Measurements from ENCODE around the gene PRKAG2.
"Not testable (repeated sequence)": the region's sequence is repeated elsewhere in the genome, so short reads cannot be mapped to it uniquely, and the experiment has no call there.

PRKAG2 gene

DNA sequence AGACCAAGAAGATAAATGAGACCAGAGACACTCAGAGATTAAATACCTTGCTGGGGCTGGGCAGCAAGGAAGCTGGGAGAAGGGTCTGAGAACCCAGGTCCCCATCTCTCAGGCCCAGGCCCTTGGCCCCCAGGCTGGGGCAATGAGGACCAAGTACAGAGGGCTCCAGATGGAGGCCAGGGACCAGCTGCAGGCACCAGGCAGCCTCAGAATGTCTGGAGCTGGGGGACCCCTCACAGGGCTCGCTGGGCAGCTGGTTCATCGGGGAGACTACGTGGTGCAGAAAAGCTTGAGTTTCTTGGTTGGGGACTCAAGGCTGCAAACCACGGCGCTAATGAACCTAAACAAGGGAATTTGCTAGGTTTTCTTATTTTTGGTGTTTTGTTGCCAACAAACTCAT, 75.6 kb downstream of the PRKAG2 start:
- no peak for DNase-seq (ENCODE audit: low read depth in 2 of 2)

DNA sequence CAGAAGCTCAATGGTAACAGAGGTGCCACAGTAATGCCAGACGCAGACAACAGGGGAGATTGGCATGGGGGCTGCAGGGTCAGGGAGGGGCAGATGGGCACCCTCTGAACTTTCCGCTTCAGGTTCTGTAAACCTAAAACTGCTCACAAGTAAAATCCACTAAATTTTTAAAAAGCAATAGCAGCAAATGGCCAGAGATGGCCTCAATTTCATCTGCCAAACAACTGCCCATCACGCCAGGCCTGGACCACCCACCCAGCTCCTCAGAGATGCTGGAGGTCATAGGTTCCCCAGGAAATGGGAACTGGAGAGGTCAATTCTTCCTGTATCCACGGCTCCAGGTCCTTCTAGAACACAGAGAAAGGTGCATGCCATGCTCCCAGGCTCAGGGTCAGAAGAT, 76.1 kb downstream of the PRKAG2 start:
- no peak for DNase-seq (ENCODE audit: low read depth in 2 of 2)

DNA sequence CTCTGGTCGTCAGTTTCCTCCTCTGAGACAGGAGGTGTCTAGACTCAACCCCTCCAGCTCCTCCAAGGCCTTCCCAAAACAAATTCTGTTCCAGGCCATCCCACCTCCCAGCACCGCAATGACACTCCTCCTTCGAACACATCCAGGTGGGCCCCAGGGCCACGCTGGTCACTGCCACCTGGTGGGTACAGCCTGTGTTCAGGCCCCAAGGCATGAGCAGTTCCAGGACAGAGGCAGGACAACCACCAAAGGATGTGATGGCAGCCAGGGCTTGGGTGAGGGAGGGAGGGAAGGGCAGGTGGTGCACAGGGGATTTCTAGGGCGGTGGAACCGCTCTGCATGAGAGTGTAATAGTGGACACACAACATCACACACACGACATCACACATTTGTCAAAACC, 76.5 kb downstream of the PRKAG2 start:
- no peak for DNase-seq (ENCODE audit: low read depth in 2 of 2)

DNA sequence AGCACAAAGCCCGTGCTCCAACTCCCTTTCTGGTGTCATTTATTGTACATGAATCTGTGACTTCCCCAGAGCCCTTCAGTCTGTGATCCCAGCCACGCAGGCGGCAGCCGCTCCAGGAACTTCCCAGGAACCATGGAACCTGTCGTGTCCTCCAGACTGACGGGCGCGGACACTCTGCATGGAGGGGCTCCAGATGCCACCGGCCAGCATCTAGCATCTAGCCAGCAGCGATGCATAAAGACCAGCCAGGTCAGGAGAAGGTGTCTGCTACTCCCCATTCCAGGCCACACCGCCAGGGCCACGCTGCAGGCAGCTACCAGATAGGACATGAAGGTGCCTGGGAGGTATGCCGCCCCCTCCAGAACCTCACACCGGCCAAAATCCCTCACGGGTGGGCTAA, 77.4 kb downstream of the PRKAG2 start:
- no peak for DNase-seq (ENCODE audit: low read depth in 2 of 2)

DNA sequence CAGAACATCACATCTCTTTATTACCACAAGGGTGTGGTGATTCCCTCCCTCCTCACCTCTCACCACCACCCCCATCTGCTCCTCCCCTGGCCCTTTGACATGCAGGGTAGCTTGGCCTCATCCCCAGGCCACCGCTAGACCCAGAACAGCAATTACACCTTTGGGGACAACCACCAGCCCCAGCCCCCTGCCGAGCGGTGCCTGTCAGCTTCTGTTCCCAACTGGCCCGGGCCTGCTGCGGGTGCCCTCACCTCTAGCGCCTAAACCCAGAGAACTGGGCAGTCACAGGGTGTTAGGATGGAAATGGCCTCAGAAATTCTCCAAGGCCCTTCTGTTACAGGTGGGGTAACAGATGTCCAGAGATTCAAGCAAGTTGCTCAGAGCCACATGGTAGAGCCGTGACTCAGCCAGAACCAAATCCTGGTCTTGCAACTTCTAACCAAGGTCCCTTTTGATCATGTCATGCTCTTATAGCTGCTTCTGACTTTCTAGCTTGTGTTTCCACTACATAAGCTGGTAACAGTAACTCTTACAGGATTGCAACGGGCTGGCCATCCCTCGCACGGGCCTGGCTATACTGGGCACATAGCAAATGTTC, 78.0 kb downstream of the PRKAG2 start:
- no peak for DNase-seq (ENCODE audit: low read depth in 2 of 2)

DNA sequence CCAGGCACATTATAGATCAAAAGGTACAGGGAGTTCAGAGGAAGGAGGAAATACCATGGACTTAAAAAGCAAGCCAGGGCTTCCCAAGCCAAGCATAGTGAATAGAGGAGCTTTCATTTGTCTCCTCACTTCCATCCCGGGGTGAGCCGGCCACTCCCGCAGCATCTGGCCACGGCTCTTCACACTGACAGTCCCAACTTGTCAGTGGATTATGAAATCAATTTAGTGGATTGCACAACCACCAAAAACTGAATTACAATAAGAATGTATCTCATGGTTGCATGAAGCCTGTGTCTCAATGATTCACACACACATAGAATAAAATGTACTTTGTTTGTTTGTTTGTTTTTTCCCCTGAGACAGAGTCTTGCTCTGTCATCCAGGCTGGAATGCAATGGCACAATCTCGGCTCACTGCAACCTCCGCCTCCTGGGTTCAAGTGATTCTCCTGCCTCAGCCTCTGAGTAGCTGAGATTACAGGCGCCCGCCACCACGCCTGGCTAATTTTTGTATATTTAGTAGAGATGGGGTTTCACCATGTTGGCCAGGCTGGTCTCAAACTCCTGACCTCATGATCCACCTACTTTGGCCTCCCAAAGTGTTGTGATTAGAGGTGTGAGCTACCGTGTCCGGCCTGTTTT, 79.1 kb downstream of the PRKAG2 start:
- not testable (repeated sequence) for DNase-seq (ENCODE audit: low read depth in 2 of 2)

DNA sequence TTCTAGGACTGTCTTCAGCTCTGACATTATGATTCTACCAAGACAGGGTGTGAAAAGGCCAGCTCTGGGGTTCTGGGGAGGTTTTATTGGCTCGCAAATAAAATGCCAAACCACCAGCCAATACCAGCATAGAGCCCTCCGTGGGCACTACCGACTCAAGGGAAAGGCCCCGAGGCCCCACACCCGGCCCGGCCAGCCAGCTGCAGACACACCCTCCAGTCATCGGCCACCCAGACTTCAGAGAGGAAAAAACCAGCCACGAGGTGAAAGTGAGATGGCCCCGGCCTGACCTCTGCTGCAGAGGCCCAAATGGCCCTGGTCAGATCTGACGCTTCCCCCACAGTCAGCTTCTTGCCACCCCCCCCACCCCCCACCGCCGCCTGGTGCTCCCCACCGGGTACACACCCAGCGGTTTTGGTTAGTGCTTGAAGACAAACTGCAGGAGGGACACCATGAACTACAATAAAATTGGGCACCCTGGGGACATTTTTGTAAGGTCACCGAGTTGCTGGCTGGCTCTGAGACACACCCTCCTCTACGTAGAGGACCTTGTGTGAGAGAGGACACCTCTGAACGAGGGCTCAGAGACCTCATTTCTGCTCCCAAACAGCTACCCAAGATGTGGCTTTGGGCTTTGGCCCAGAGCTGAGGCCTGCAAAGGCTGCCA, 79.9 kb downstream of the PRKAG2 start:
- no peak for DNase-seq (ENCODE audit: low read depth in 2 of 2)

DNA sequence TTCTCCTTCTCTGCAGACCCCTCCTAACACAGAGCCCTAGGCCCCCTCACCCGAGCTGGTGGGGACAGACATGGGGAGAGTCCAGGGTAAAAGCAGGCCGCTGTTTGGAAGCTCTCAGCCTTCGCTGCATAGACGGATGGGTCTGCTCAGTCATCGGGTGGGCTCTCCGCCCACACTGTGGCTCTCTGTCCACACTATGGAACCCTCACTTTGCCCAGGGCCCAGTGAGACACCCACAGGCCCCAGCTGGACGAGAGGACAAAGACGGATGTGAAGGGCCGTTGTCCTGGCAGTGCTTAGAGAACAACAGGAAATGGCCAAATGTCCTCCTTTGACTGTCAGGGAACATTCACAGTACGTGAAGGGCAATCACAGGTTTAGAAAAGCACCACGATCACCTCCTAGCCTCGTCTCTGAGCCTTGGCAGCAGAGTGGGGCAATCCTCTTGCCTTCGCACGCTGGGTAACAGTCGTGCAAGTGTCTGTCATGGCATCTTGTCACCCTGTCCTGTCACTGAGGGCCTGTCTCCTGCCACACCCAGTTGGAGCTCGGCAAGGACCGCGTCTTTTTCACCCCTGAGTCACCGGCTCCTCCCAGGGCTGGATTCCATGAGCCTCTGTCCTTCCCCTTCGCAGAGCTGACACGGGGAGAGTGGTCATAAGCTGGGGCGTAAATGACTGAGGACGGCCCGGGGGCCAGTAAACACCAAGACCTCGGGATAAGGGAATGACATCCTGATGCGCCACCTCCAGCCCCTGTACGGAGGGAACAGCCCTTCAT, 80.6 kb downstream of the PRKAG2 start:
- DNase-seq (ENCODE audit: low read depth in 2 of 2): no peak

DNA sequence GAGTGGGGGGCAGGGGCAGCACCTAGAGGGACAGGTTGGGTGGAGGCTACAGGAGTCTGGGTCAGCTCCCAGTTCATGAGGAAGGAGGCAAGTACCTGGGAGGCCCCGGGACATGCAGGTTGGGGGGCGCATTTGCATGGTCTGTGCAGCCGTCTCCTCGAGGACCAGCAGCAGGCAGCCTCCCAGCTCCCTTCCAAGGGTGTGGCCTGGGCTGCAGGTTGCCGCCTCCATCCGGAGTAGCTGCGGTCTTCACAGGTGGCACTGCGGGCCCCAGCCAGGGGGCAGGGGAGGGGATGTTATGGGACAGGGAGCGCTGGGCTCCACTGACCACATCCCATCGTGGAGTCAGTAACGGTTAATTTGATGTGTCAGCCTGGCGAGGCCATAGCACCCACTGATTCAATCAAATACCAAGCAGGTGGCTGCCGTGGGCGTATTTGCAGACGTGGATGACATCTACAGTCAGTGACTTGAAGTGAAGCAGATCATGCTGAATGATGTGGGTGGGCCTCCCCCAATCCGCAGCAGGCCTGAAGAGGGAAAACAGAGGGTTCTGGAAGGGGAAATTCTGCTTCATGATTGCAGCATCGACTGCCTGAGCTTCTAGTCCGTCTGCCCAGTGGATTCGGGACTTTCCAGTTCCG, 81.6 kb downstream of the PRKAG2 start:
- DNase-seq (ENCODE audit: low read depth in 2 of 2): peak; percentile 82

DNA sequence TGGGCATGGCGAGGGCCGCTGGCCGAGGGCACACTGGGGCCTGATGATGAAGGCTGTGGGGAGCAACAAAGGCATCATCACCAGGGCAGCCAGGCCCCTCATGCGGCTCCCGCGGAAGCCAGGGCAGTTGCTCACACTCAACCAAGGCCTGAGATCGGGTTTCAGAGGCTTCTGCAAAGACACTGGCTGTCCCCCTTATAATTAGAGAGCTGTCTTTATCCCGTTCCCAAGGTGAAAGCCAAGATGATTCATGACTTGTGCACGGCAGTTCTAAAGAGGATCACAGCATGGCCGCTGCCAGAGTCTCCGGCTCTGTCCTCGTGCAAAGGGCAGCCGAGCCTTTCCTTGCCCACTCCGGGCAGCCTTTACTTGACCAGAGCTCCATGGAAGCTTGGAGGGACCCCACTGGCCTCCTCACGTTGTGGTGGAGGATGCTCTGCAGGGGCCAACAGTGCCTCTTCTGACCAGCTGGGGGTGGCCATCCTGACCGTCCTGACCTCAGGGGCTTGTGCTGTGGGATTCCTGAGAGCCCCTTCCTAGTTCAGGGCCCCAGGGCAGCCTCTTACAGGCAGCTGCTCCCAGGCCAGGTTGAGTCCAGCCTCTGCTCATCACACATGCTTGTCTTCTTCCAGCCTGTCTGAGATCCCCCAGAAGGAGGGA, 82.3 kb downstream of the PRKAG2 start:
- no peak for DNase-seq (ENCODE audit: low read depth in 2 of 2)

DNA sequence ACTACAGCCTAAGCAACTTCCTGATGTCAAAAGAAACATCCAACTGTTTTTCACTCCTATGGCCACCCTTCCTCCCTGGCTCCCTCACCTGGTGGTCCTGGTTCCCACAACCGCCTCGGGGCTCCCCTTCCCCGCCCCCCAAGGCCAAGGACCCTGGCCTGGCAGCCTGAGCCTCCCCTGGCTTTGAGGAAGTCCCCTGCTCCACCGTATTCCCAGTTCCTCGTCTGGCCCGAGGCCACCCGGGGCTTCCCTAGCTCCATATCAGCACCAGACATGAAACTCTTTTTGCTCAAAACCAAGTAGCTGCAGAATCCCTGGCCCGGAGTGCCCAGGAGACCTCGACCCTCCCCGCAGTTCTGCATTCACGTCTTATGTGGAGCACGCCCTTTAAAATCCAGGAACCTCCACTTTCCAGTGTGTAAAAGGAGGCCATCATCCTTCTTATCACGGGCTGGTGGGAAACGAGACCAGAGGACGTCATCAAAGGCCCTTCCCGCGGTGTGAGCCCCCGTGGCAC, 82.9 kb downstream of the PRKAG2 start:
- no peak for DNase-seq (ENCODE audit: low read depth in 2 of 2)

DNA sequence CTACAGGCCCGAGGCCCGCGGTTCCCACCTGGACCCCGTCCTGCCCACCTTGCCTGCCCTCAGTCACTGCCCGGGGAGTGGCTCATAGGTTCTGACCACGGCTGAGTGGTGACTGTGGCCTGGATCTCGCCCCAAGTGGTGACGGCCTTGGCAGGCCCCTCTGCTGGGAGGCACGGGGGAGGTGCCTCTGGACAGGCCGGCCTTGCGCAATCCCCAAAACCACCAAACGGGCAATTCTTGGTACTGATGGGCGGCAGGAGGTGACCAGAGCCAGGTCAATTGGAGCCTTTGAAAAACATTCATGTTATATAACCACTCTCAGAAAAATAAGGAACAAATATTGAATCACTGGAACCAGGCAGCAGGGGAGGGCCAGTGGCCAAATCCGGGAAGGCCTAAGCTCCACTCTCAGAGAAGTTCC, 83.4 kb downstream of the PRKAG2 start:
- DNase-seq (ENCODE audit: low read depth in 2 of 2): no peak

DNA sequence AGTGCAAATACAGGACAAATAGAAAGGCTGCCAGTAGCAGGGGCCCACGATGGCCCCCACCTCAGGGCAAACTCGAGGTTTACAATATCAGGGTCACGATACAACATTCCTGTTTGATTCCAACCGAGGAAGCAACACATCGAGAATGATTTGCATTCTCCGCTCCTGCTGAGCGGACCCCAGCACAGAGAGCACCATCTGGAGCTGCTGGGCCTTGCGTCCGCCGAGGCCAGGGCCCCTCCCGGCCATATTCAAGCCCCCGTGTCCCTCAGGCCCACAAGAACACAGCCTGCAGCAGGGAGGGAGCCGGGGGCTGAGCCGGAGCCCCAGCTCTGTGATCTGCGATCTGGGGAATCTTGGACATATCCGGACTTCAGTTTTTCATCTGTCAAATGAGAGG, 84.3 kb downstream of the PRKAG2 start:
- DNase-seq (ENCODE audit: low read depth in 2 of 2): no peak

DNA sequence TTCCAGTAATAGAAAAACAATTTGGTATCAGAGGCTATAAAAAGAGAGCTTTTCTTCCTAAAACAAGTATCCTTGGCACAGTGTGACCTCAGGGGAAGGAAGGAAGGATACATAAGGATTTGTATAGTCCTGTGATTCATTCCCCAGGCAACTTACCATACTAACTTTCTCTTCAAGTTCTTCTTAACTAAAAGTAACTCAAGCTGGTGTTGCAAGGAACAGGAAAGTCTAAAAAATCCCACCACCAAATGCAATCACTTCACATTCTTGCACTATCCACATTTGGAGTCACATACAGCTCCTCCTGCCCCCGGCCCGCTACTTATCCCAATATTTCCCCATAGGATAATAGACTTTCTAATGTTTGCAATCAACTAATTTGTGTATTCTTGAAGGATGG, 84.8 kb downstream of the PRKAG2 start:
- DNase-seq (ENCODE audit: low read depth in 2 of 2): no peak

DNA sequence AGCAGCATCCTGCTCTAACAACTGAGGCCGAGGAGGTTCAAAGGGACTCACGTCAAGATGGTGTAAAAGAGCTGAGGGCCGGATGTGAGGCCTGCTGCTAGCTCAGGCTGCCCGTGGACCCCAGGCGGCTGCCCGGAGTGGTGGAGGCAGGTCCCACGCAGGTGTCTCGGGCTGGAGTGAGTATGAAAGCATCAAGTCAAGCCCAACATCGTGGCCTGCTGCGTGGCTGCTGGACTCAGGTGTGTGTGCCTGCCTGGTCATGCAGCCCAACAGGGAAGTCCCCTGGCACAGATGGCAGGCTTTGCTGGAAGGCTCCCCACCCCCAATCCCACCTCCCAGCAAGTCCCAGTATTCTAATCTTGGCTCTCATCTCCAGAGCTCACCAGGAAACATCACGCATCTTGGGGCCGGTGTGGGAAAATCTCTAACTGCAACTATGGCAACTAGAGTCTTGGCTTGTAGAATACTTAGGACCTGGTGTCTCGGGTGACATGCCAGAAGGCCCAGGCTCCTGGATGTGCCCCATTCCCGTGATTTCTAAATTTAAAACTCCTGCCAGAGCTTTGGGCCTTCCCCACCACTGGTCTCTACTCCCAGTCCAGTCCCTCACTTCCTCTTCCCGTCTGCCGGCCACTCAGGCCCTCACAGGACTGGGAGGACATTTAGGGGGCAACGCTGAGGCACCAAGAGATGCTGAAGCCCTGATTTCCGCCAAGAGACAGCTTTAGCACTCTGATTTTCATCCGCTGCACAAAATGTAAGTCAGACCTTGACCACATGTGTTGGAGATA, 85.9 kb downstream of the PRKAG2 start:
- DNase-seq (ENCODE audit: low read depth in 2 of 2): no peak

DNA sequence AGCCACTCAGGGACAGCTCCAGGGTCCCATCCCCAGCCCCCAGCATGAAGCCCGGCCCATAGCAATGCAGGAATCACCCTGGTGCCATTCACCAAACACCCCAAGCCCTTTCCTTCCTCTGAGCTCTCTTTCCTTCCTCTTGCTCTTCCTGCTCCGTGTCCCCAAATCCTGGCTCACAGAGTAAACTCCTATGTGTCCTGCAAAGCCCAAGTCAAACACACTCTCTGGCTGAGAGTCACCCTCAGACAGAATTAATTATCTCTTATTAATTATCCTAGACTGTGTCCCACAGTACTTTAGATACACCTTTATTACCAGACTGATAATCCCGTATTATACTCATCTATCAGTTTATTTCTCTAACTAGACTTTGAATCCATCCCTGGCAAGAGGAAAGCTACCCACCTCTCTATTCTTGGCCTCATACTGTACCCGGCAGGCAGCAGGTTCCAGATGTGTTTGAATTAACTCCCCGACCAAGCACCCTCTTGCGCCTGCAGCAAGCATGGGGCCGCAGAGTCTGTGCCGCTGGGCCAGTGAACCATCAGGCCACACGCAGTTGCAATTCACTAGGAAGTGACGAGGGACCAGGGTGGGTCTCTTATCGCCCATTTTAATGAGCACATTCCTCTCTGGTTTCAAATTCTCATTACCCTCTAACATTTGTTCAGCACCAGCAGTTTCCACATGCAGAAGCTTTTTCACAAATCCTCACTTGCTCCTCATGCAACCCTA, 86.7 kb downstream of the PRKAG2 start:
- DNase-seq (ENCODE audit: low read depth in 2 of 2): no peak

DNA sequence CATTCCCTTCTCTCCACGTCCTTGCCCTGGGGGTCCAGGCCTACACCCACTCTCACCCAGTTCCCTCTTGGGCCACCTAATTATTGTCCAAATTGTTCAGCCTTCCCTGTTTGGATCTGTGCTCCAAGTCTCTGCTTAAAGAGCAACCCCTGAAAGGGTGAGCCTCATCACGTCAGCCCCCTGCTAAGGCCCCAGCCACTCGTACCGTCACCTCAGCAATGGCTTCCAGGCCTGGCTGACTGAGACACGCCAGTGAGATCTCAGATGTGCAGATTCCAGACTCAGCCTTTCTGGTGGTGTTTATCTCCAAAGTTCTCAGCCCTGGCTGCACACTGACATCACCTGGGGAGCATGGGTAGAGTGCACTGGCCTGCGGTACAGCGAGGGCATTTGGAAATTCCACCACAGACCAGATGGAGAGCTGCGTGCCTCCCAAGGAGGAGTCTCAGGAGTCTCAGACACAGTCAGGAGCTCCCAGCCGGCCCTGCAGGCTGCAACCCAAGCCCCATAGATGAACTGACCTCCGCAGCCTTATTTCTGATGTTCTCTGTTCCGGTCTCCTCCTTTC, 87.5 kb downstream of the PRKAG2 start:
- DNase-seq (ENCODE audit: low read depth in 2 of 2): no peak

DNA sequence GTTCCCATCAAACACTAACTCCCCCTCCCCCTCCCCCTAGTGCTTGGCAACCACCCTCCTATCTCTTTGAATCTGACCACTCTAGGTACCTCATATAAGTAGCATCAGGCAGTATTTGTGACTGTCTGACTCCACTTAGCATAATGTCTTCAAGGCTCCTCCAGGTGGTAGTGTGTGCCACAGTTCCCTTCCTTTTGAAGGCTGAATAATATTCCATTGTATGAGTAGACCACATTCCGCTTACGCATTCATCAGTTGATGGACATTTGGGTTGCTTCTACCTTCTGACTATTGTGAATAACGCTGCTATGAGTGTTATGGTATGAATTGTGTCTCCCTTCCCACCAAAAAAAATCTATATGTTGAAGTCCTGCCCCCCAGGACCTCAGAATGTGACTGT, 89.6 kb downstream of the PRKAG2 start:
- DNase-seq (ENCODE audit: low read depth in 2 of 2): no peak

DNA sequence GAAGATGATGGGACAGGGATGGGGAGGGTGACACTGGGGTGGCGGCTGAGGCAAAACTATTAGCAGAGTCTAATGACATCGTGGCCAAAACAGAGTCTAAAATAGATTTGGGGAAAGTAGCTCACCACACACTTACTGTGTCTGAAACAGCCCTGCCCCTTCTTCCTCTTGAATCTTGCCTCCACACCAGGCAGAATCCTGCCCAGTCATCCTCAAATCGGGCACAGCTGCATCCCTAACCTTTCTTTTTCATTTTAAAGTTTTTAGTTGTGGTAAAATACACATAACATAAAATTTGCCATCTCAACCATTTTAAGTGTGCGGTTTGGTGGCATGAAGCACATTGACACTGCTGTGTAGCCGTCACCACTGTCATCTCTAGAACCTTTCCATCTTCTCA, 90.0 kb downstream of the PRKAG2 start:
- no peak for DNase-seq (ENCODE audit: low read depth in 2 of 2)

DNA sequence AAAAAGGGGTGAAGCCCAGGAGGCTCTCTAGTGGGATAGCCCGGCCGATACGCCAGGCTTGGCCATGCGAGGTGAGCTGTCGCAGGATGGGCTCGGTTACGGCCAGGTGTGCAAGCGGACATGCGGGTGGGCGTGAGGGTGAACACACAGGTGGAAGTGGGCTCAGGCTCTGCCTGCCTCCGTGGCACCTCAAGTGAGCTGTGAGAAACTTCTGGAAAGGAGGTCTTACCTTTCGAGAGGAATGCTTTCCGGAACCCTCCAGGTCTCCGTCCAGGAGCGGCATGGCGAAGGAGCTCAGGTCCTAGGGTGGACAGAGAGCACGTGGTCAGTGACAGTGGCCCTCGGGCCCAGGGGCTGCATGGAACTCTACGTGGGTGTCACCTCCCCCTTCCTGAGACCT, 90.7 kb downstream of the PRKAG2 start:
- no peak for DNase-seq (ENCODE audit: low read depth in 2 of 2)
